Kidney (tissue), 14 donors: ENCODE data around the gene IRF4. TPM values are rescaled to one million over a fixed set of nuclear protein-coding genes. Genes with fewer than 3 reads are reported as not detected.

Experiments
- DNase-seq, 5 donors: peaks; one replicate each; pipeline ENCODE4 v3.0.0-alpha.2; 2013 to 2020
- FAIRE-seq: peaks from 2 replicates; lab custom pipeline; 2012; peaks lifted over from hg19 to GRCh38; lab: Jason Lieb, UNC
- H3K27ac ChIP-seq, 2 donors: one replicate each; pipeline ENCODE4 v1.7.0; 2013; ENCODE audit warnings: low read depth in 2 of 2, low read length in 2 of 2, inconsistent platforms in 1 of 2
- H3K27me3 ChIP-seq: one replicate; pipeline ENCODE4 v1.7.1; 2013; ENCODE audit warnings: low read length, inconsistent platforms; ENCODE audit not compliant: control insufficient read depth, insufficient read depth
- H3K36me3 ChIP-seq, 3 donors: one replicate each; pipeline versions ENCODE4 v1.7.0 to v1.7.1; 2013; ENCODE audit warnings: low read length in 3 of 3, control low read depth in 1 of 3, inconsistent platforms in 1 of 3; ENCODE audit not compliant: insufficient read depth in 3 of 3, control insufficient read depth in 2 of 3
- H3K4me1 ChIP-seq, 3 donors: one replicate each; pipeline versions ENCODE4 v1.7.0 to v1.7.1; 2013; ENCODE audit warnings: low read length in 3 of 3, inconsistent platforms in 1 of 3, low read depth in 1 of 3; ENCODE audit not compliant: control insufficient read depth in 2 of 3, insufficient read depth in 2 of 3
- H3K4me3 ChIP-seq, 3 donors: one replicate each; pipeline versions ENCODE4 v1.7.0 to v1.8.1; 2013; ENCODE audit warnings: low read length in 3 of 3, control low read depth in 1 of 3, inconsistent platforms in 1 of 3
- H3K9ac ChIP-seq, 3 donors: one replicate each; pipeline versions ENCODE4 v1.7.0 to v1.7.1; 2013; ENCODE audit warnings: low read length in 3 of 3, control low read depth in 1 of 3, inconsistent platforms in 1 of 3
- H3K9me3 ChIP-seq, 3 donors: one replicate each; pipeline versions ENCODE4 v1.7.0 to v1.7.1; 2013; ENCODE audit warnings: low read length in 3 of 3, control low read depth in 1 of 3, inconsistent platforms in 1 of 3; ENCODE audit not compliant: control insufficient read depth in 2 of 3, insufficient read depth in 1 of 3
- intact Hi-C: fragments of 100-400 bp; cut with DNase I; formaldehyde crosslinking; loops from one replicate; pipeline ENCODE4 v1.11.1; 2022
- polyA plus RNA-seq: library from polyadenylated mRNA; stranded (reverse); fragments of 350-450 nt; fragmentation: Illumina TruSeq; extraction: RNeasy Lipid Tissue Mini Kit (QIAGEN cat#74804); gene quantifications from one replicate; pipeline ENCODE4 v1.2.3, GENCODE V29; 2014; ENCODE audit warnings: low read depth, low replicate concordance; ENCODE audit not compliant: insufficient read depth
- total RNA-seq: library from RNA; stranded (reverse); fragmentation: NEBNext Ultra II Directional; extraction: Animal tissue kit (Norgen Biotek cat#: 25700); gene quantifications from one replicate; pipeline ENCODE4 v1.2.1, GENCODE V29; 2021
- TF ChIP-seq, protein P1 (sequence below): IDR thresholded peaks from 3 replicates; pipeline ENCODE4 v1.5.1; 2012; ENCODE audit warnings: mild to moderate bottlenecking, moderate library complexity, borderline replicate concordance; ENCODE audit not compliant: insufficient read depth; ENCODE audit errors: extremely low read depth
- donor health status: control.
- donor health status: control.
- donor health status: control.
- donor health status: control.
- donor health status: control.
- donor health status: DM: yes; HTN: yes; CAD: no.
- donor health status: Normal renal cell carcinoma (clear cell type).

Gene IRF4
- total and polyA plus RNA-seq, 2 donors from 2014 or later: 23.7 TPM; not detected in 1

DNA sequence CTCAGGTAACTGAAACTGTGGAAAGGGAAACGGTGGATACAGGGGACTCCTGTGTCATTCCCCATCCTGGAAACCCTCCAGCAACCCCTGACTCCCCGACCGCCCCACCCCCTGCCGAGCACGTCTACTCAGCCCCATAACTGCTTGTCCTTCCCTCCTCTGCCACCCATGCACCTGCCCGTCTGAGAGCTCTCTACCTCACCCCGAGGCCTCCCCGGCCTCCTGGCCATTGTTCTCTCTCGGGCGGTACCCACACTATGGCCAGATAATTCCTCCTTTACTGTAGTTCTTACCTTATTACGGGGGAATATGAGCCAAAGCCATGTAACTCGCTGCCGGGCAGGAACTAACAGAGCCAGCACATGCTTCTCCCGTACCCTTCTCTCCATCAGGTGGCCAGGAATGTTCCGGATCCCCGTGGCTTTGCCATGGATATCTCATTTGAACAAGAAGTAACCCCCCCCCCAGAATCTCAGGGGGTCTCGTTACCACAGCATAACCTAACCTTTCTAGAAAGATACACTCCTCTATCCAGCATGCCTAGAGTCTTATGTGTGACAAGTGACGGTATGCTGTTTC, 4.8 kb upstream of the IRF4 start:
- TF ChIP-seq, protein P1, sequence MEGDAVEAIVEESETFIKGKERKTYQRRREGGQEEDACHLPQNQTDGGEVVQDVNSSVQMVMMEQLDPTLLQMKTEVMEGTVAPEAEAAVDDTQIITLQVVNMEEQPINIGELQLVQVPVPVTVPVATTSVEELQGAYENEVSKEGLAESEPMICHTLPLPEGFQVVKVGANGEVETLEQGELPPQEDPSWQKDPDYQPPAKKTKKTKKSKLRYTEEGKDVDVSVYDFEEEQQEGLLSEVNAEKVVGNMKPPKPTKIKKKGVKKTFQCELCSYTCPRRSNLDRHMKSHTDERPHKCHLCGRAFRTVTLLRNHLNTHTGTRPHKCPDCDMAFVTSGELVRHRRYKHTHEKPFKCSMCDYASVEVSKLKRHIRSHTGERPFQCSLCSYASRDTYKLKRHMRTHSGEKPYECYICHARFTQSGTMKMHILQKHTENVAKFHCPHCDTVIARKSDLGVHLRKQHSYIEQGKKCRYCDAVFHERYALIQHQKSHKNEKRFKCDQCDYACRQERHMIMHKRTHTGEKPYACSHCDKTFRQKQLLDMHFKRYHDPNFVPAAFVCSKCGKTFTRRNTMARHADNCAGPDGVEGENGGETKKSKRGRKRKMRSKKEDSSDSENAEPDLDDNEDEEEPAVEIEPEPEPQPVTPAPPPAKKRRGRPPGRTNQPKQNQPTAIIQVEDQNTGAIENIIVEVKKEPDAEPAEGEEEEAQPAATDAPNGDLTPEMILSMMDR: no peak
- Histone ChIP-seq H3K36me3 (no peaks in the 10 kb centered on the region), H3K9me3 (no peaks in the 10 kb centered on the region), H3K4me1 (peaks cover 0 to 6% (median 0%) of the 10 kb centered on the region in 3 donors), H3K27me3 (peaks cover 30% of the 10 kb centered on the region), H3K9ac (no peak overlapping the region), H3K27ac (no peak overlapping the region), H3K4me3 (no peak overlapping the region)
- DNase-seq (peak in 1 of 5 donors; percentile 22), FAIRE-seq (no peak)
- intact Hi-C loops: no loop called here

- H3K36me3 ChIP-seq: no peaks in the 10 kb centered on the region
- no peak overlapping the region for H3K9ac ChIP-seq
- H3K9me3 ChIP-seq: no peaks in the 10 kb centered on the region
- TF ChIP-seq, protein P1: no peak
- peaks cover 31% of the 10 kb centered on the region for H3K27me3 ChIP-seq
- no peak overlapping the region for H3K4me3 ChIP-seq
- H3K27ac ChIP-seq: no peak overlapping the region
- intact Hi-C loops: no loop called here
- FAIRE-seq (no peak), DNase-seq (no peak)
- peaks cover 0 to 11% (median 0%) of the 10 kb centered on the region in 3 donors for H3K4me1 ChIP-seq
These were observed 4.2 kb upstream of the IRF4 start for GRCh38 chr6:387293-387741.

- Histone ChIP-seq H3K36me3 (no peaks in the 10 kb centered on the region), H3K27me3 (peaks cover 33% of the 10 kb centered on the region), H3K9me3 (no peaks in the 10 kb centered on the region), H3K4me3 (no peak overlapping the region), H3K4me1 (peaks cover 0 to 13% (median 0%) of the 10 kb centered on the region in 3 donors), H3K27ac (no peak overlapping the region), H3K9ac (no peak overlapping the region)
- FAIRE-seq (no peak), DNase-seq (peak in 1 of 5 donors; percentile 22)
- TF ChIP-seq, protein P1: no peak
- intact Hi-C loops: no loop called here
These were observed 3.2 kb upstream of the IRF4 start for GRCh38 chr6:388202-388903.
